ENCODE data around the gene SLC25A21.
"Not testable (repeated sequence)": the region's sequence is repeated elsewhere in the genome, so short reads cannot be mapped to it uniquely, and the experiment has no call there.

Gene SLC25A21

GRCh38 chr14:36700651-36701050 is 471.8 kb downstream of the SLC25A21 start (continued):
- TF ChIP-seq, protein P1, sequence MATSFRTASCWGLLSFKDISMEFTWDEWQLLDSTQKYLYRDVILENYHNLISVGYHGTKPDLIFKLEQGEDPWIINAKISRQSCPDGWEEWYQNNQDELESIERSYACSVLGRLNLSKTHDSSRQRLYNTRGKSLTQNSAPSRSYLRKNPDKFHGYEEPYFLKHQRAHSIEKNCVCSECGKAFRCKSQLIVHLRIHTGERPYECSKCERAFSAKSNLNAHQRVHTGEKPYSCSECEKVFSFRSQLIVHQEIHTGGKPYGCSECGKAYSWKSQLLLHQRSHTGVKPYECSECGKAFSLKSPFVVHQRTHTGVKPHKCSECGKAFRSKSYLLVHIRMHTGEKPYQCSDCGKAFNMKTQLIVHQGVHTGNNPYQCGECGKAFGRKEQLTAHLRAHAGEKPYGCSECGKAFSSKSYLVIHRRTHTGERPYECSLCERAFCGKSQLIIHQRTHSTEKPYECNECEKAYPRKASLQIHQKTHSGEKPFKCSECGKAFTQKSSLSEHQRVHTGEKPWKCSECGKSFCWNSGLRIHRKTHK (tag by site-specific recombination; IDR thresholded peaks at IDR 0.05), result no peak
- TF ChIP-seq ZNF311 (tag by site-specific recombination; IDR thresholded peaks at IDR 0.05; ENCODE audit: borderline replicate concordance) (no peak), OSR2 (tag by site-specific recombination; IDR thresholded peaks at IDR 0.05) (no peak), OVOL3 (tag by site-specific recombination; IDR thresholded peaks at IDR 0.05) (no peak)
- TF ChIP-seq, protein P2, sequence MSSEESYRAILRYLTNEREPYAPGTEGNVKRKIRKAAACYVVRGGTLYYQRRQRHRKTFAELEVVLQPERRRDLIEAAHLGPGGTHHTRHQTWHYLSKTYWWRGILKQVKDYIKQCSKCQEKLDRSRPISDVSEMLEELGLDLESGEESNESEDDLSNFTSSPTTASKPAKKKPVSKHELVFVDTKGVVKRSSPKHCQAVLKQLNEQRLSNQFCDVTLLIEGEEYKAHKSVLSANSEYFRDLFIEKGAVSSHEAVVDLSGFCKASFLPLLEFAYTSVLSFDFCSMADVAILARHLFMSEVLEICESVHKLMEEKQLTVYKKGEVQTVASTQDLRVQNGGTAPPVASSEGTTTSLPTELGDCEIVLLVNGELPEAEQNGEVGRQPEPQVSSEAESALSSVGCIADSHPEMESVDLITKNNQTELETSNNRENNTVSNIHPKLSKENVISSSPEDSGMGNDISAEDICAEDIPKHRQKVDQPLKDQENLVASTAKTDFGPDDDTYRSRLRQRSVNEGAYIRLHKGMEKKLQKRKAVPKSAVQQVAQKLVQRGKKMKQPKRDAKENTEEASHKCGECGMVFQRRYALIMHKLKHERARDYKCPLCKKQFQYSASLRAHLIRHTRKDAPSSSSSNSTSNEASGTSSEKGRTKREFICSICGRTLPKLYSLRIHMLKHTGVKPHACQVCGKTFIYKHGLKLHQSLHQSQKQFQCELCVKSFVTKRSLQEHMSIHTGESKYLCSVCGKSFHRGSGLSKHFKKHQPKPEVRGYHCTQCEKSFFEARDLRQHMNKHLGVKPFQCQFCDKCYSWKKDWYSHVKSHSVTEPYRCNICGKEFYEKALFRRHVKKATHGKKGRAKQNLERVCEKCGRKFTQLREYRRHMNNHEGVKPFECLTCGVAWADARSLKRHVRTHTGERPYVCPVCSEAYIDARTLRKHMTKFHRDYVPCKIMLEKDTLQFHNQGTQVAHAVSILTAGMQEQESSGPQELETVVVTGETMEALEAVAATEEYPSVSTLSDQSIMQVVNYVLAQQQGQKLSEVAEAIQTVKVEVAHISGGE (tag by site-specific recombination; conservative IDR thresholded peaks at IDR 0.05; ENCODE audit: low read depth), result no peak

- H3K36me3 ChIP-seq (ENCODE audit: control insufficient read depth in 2 of 2, insufficient read depth in 1 of 2, low read length in 2 of 2); H3K4me3 ChIP-seq (ENCODE audit: low read depth, low read length); H3K4me1 ChIP-seq (ENCODE audit: control insufficient read depth, insufficient read depth, low read length); CTCF ChIA-PET; H3K9me3 ChIP-seq (ENCODE audit: control insufficient read depth, insufficient read depth, low read depth, low read length); H3K27ac ChIP-seq (ENCODE audit: extremely low read depth, low read depth, low read length); POLR2A ChIA-PET: not testable (repeated sequence)
Measured at GRCh38 chr14:36699420-36699819, 473.0 kb downstream of the SLC25A21 start.

- TF ChIP-seq ZBTB8A (tag by site-specific recombination; IDR thresholded peaks at IDR 0.05) (no peak), ZNF548 (tag by site-specific recombination; IDR thresholded peaks at IDR 0.05) (no peak), ZNF645 (tag by site-specific recombination; IDR thresholded peaks at IDR 0.05) (no peak), ZNF791 (tag by site-specific recombination; IDR thresholded peaks at IDR 0.05) (no peak), OVOL3 (tag by site-specific recombination; IDR thresholded peaks at IDR 0.05) (no peak), ZNF2 (tag by site-specific recombination; IDR thresholded peaks at IDR 0.05) (no peak), ZNF501 (tag by site-specific recombination; IDR thresholded peaks at IDR 0.05) (no peak), ZNF76 (tag by site-specific recombination; IDR thresholded peaks at IDR 0.05; ENCODE audit: borderline replicate concordance, low read depth) (no peak), ZNF843 (tag by site-specific recombination; IDR thresholded peaks at IDR 0.05) (no peak), ZNF140 (tag by site-specific recombination; IDR thresholded peaks at IDR 0.05) (no peak), ZNF658 (tag by site-specific recombination; IDR thresholded peaks at IDR 0.05) (no peak)
- Histone ChIP-seq H3K4me1 (ENCODE audit: control insufficient read depth, insufficient read depth, low read length) (0 out of 2 replicates have a peak, but pooled peaks cover 2% of the 10 kb centered on the region), H3K4me3 (ENCODE audit: low read depth, low read length) (no peak overlapping the region), H3K36me3 (ENCODE audit: control insufficient read depth in 2 of 2, insufficient read depth in 1 of 2, low read length in 2 of 2) (no peaks in the 10 kb centered on the region), H3K9me3 (ENCODE audit: control insufficient read depth, insufficient read depth, low read depth, low read length) (no peaks in the 10 kb centered on the region), H3K27ac (ENCODE audit: extremely low read depth, low read depth, low read length) (no peak overlapping the region)
- CTCF ChIA-PET, result interaction anchor here (0.6 to 2.0 kb wide), 5 partner anchors 38 to 458 kb away, joined by 3 to 5 read pairs (median 4); no protein-coding TSS in a partner anchor
- POLR2A ChIA-PET, result interaction anchor here (1.0 kb wide), 1 partner anchor 11 kb away, joined by 4 read pairs; no protein-coding TSS in a partner anchor
Measured at GRCh38 chr14:36690311-36691040, 481.9 kb downstream of the SLC25A21 start.
